Neural progenitor cell (in vitro differentiated cells): ENCODE measurements around the gene SAP30. TPM values are rescaled to one million over a fixed set of nuclear protein-coding genes. Genes with fewer than 3 reads are reported as not detected.
A peak's percentile ranks its signal among the peaks of the same experiment; 100 is the strongest.

ENCODE experiments used
- DNase-seq: peaks from one replicate; pipeline ENCODE4 v3.0.0-alpha.2; 2016; ENCODE audit warnings: low spot score
- H2AFZ ChIP-seq: fragments of 200-600 bp; sonication (generic); replicated peaks from 2 replicates; pipeline ENCODE4 v1.6.1; 2016; ENCODE audit warnings: antibody characterized with exemption
- H3F3A ChIP-seq: fragments of 200-600 bp; sonication (generic); 2 replicates; pipeline ENCODE4 v1.6.1; 2016; ENCODE audit warnings: antibody characterized with exemption, low read depth
- H3K27ac ChIP-seq: fragments of 200-600 bp; sonication (generic); 2 replicates; pipeline ENCODE4 v1.5.1; 2016; ENCODE audit warnings: mild to moderate bottlenecking
- H3K27me3 ChIP-seq: fragments of 200-600 bp; sonication (generic); 2 replicates; pipeline ENCODE4 v1.6.1; 2016; ENCODE audit warnings: mild to moderate bottlenecking, moderate library complexity
- H3K36me3 ChIP-seq: fragments of 200-600 bp; sonication (generic); 2 replicates; pipeline ENCODE4 v1.5.1; 2016
- H3K4me1 ChIP-seq: fragments of 200-600 bp; sonication (generic); 2 replicates; pipeline ENCODE4 v1.6.1; 2016; ENCODE audit warnings: mixed run types
- H3K4me2 ChIP-seq: fragments of 200-600 bp; sonication (generic); 2 replicates; pipeline ENCODE4 v1.6.1; 2016
- H3K4me3 ChIP-seq: fragments of 200-600 bp; sonication (generic); 2 replicates; pipeline ENCODE4 v1.5.1; 2016
- H3K79me2 ChIP-seq: fragments of 200-600 bp; sonication (generic); 2 replicates; pipeline ENCODE4 v1.6.1; 2016; ENCODE audit warnings: low read depth
- H3K9ac ChIP-seq: fragments of 200-600 bp; sonication (generic); 2 replicates; pipeline ENCODE4 v1.6.1; 2016
- H3K9me3 ChIP-seq: fragments of 200-600 bp; sonication (generic); 2 replicates; pipeline ENCODE4 v1.5.1; 2016; ENCODE audit warnings: low read depth
- H4K20me1 ChIP-seq: fragments of 200-600 bp; sonication (generic); 2 replicates; pipeline ENCODE4 v1.6.1; 2016; ENCODE audit warnings: low read depth
- H3K27ac Mint-ChIP-seq: 3 replicates; pipeline ENCODE4 v1.8.0; 2021; ENCODE audit warnings: mixed read lengths
- H3K27me3 Mint-ChIP-seq: 2 replicates; pipeline ENCODE4 v1.8.0; 2022; ENCODE audit warnings: low read depth, mild to moderate bottlenecking, inconsistent platforms, moderate library complexity, mixed read lengths; ENCODE audit not compliant: insufficient read depth
- H3K36me3 Mint-ChIP-seq: 3 replicates; pipeline ENCODE4 v1.8.0; 2021; ENCODE audit warnings: mixed read lengths
- H3K4me1 Mint-ChIP-seq: 3 replicates; pipeline ENCODE4 v1.8.0; 2021; ENCODE audit warnings: mixed read lengths
- H3K4me3 Mint-ChIP-seq: 3 replicates; pipeline ENCODE4 v1.8.0; 2021; ENCODE audit warnings: mild to moderate bottlenecking, moderate library complexity, mixed read lengths
- H3K9me3 Mint-ChIP-seq: 3 replicates; pipeline ENCODE4 v1.8.0; 2020; ENCODE audit warnings: mixed read lengths
- CTCF ChIP-seq: fragments of 200-600 bp; sonication (generic); IDR thresholded peaks from 2 replicates; pipeline ENCODE4 v1.5.1; 2017; ENCODE audit warnings: antibody characterized with exemption, mild to moderate bottlenecking
- EZH2 ChIP-seq: fragments of 200-600 bp; sonication (generic); IDR thresholded peaks from 2 replicates; pipeline ENCODE4 v1.6.1; 2017; ENCODE audit warnings: antibody characterized with exemption, mild to moderate bottlenecking, moderate library complexity
- EZH2phosphoT487 ChIP-seq: fragments of 200-600 bp; sonication (generic); IDR thresholded peaks from 2 replicates; pipeline ENCODE4 v1.6.1; 2017; ENCODE audit warnings: antibody characterized with exemption
- total RNA-seq: library from RNA; depleted of rRNA; stranded (reverse); fragments of >200 nt; gene quantifications from 2 replicates; pipeline ENCODE4 v1.2.3, GENCODE V29; 2015; ENCODE audit warnings: low replicate concordance

The SAP30 gene
- total RNA-seq, 1 donor from 2014 or later = 63.5 TPM

GRCh38 chr4:173347467-173347866 is 23.3 kb upstream of the SAP30 start:
- Mint-ChIP-seq H3K4me3 (no peak overlapping the region), H3K27me3 (no peaks in the 10 kb centered on the region), H3K36me3 (peaks cover 4% of the 10 kb centered on the region), H3K4me1 (peaks cover 7% of the 10 kb centered on the region), H3K27ac (no peak overlapping the region), H3K9me3 (no peaks in the 10 kb centered on the region)
- Histone ChIP-seq H3K9ac (no peak overlapping the region), H3F3A (peaks cover 11% of the 10 kb centered on the region), H3K36me3 (no peaks in the 10 kb centered on the region), H3K27me3 (no peaks in the 10 kb centered on the region), H3K4me2 (no peak overlapping the region), H4K20me1 (no peaks in the 10 kb centered on the region), H3K4me1 (peaks cover 17% of the 10 kb centered on the region), H2AFZ (no peak overlapping the region), H3K9me3 (no peaks in the 10 kb centered on the region), H3K4me3 (no peak overlapping the region), H3K79me2 (no peaks in the 10 kb centered on the region), H3K27ac (no peak overlapping the region)
- no peak for DNase-seq
- TF ChIP-seq EZH2 = no peak
- TF ChIP-seq EZH2phosphoT487 = no peak
- TF ChIP-seq CTCF = no peak

DNA sequence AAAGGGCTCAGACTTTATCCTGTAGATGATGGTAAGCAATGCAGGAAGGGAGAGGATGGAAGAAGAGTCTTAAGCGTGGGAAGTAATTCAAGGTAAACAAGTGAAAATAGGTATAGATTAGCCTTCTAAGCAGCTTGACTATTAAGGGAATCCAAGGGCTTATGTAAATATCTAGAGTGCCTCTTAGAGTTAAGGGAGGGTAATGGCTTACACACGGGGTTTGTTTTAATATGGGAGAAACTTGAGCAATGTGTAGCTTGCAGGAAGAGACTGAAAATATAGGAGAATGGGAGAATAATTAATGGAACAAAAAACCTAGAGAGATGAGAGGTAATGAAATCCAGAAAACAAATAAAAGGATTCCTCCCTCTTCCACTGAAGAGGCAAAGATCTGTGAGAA is 12.8 kb upstream of the SAP30 start:
- no peaks in the 10 kb centered on the region for H4K20me1 ChIP-seq
- no peaks in the 10 kb centered on the region for H3F3A ChIP-seq
- H3K36me3 Mint-ChIP-seq = peaks cover 5% of the 10 kb centered on the region
- no peaks in the 10 kb centered on the region for H3K27me3 ChIP-seq
- H3K9ac ChIP-seq = no peak overlapping the region
- no peaks in the 10 kb centered on the region for H3K27me3 Mint-ChIP-seq
- H3K9me3 ChIP-seq = no peaks in the 10 kb centered on the region
- no peaks in the 10 kb centered on the region for H3K36me3 ChIP-seq
- H3K27ac ChIP-seq = no peak overlapping the region
- DNase-seq = no peak
- H3K4me2 ChIP-seq = no peak overlapping the region
- no peaks in the 10 kb centered on the region for H3K9me3 Mint-ChIP-seq
- no peak overlapping the region for H3K27ac Mint-ChIP-seq
- H3K4me3 Mint-ChIP-seq = no peak overlapping the region
- H3K79me2 ChIP-seq = no peaks in the 10 kb centered on the region
- no peaks in the 10 kb centered on the region for H3K4me1 Mint-ChIP-seq
- H2AFZ ChIP-seq = no peak overlapping the region
- TF ChIP-seq CTCF (no peak), EZH2 (no peak), EZH2phosphoT487 (no peak)
- H3K4me3 ChIP-seq = no peak overlapping the region
- H3K4me1 ChIP-seq = no peaks in the 10 kb centered on the region

GRCh38 chr4:173360587-173361221 is 10.1 kb upstream of the SAP30 start:
- Mint-ChIP-seq H3K27me3 (no peaks in the 10 kb centered on the region), H3K9me3 (no peaks in the 10 kb centered on the region), H3K4me3 (no peak overlapping the region), H3K27ac (no peak overlapping the region), H3K36me3 (peaks cover 7% of the 10 kb centered on the region), H3K4me1 (no peaks in the 10 kb centered on the region)
- Histone ChIP-seq H3K9me3 (no peaks in the 10 kb centered on the region), H3K27me3 (no peaks in the 10 kb centered on the region), H4K20me1 (no peaks in the 10 kb centered on the region), H3K36me3 (no peaks in the 10 kb centered on the region), H3K79me2 (no peaks in the 10 kb centered on the region), H3K9ac (no peak overlapping the region), H3K4me2 (no peak overlapping the region), H2AFZ (peak overlapping the region; percentile 50), H3K4me3 (no peak overlapping the region), H3K27ac (no peak overlapping the region), H3K4me1 (no peaks in the 10 kb centered on the region), H3F3A (no peaks in the 10 kb centered on the region)
- no peak for TF ChIP-seq EZH2
- peak; percentile 49 for TF ChIP-seq CTCF
- DNase-seq = peak; percentile 17
